Measurements from ENCODE around the gene THAP4.

THAP4 gene

GRCh38 chr2:241555711-241556110, 81.2 kb downstream of the THAP4 start:
- DNase-seq (ENCODE audit: low spot score in 2 of 2) (no peak), ATAC-seq (replicated peaks; ENCODE audit: extremely low read depth, poor library complexity, severe bottlenecking) (no peak)
- peaks cover 4% of the 10 kb centered on the region for H3K4me1 Mint-ChIP-seq
- no peaks in the 10 kb centered on the region for H3K9me3 Mint-ChIP-seq
- no peak overlapping the region for H3K27ac Mint-ChIP-seq (ENCODE audit: low read depth)
- peaks cover 61% of the 10 kb centered on the region for H3K27me3 Mint-ChIP-seq
- peaks cover 1% of the 10 kb centered on the region for H3K36me3 Mint-ChIP-seq (ENCODE audit: insufficient read depth)
- H3K4me3 Mint-ChIP-seq = no peak overlapping the region

DNA sequence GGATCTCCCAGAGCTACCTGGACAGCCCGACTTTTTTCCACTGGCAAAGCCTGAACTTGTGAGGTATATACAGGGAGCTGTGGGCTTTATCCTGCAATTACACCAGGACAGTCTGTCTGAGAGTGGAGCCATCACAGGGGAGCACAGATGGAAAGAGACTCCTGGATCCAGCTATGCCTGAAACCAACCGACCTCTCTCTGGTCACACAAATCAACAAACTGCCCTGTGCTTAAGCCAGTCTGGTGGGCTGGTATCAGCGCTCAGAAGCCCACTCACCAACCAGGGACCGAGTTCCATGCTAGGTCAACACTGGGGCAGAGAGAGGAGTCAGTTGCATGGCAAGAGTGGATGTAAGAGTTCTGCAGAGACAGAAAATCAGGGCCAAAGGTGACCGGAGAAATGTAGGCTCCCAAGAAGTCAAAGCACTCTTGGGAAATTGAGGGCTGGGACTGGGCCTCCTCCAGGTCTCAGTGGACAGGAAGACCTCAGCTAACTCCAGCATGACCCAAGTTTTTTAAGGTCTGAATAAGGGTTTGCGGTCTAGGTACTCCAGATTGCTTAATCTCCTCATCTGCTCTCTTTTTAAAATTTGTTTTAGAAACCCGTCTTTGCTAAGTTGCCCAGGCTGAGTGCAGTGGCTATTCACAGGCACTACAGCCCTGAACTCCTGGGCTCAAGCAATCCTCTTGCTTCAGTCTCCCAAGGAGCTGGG, 82.2 kb downstream of the THAP4 start:
- no peaks in the 10 kb centered on the region for H3K9me3 Mint-ChIP-seq
- H3K27me3 Mint-ChIP-seq = peaks cover 52% of the 10 kb centered on the region
- H3K27ac Mint-ChIP-seq (ENCODE audit: low read depth) = no peak overlapping the region
- H3K36me3 Mint-ChIP-seq (ENCODE audit: insufficient read depth) = peaks cover 1% of the 10 kb centered on the region
- ATAC-seq (replicated peaks; ENCODE audit: extremely low read depth, poor library complexity, severe bottlenecking) (no peak), DNase-seq (ENCODE audit: low spot score in 2 of 2) (no peak)
- H3K4me3 Mint-ChIP-seq = no peak overlapping the region
- peaks cover 4% of the 10 kb centered on the region for H3K4me1 Mint-ChIP-seq

DNA sequence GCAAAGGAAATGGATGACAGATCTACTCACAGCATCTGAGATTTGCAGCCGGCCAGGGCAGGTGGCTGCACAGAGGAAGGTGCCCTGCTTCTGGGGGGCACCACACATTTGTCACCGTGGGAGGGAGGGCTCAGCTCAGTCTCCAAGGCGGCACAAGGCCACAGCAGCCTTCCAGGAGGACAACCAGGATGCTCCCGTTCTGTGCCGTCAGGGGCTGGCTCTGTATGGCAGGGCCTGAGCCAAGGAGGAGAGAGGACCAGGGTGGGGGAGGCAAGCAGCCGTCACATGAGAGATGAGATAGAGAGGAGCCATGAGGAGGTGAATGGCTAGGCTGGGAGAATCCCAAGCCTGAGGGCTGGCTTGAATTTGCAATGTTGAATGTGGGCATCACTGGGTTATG, 83.0 kb downstream of the THAP4 start:
- no peak for DNase-seq (ENCODE audit: low spot score in 2 of 2)
- peaks cover 1% of the 10 kb centered on the region for H3K36me3 Mint-ChIP-seq (ENCODE audit: insufficient read depth)
- ATAC-seq (replicated peaks; ENCODE audit: extremely low read depth, poor library complexity, severe bottlenecking) = no peak
- H3K9me3 Mint-ChIP-seq = no peaks in the 10 kb centered on the region
- no peak overlapping the region for H3K4me3 Mint-ChIP-seq
- H3K4me1 Mint-ChIP-seq = peaks cover 4% of the 10 kb centered on the region
- H3K27me3 Mint-ChIP-seq = peaks cover 50% of the 10 kb centered on the region
- H3K27ac Mint-ChIP-seq (ENCODE audit: low read depth) = no peak overlapping the region

GRCh38 chr2:241553512-241553830, 83.5 kb downstream of the THAP4 start:
- no peak overlapping the region for H3K27ac Mint-ChIP-seq (ENCODE audit: low read depth)

GRCh38 chr2:241551998-241552737, 84.8 kb downstream of the THAP4 start:
- peaks cover 36% of the 10 kb centered on the region for H3K27me3 Mint-ChIP-seq
- ATAC-seq (replicated peaks; ENCODE audit: extremely low read depth, poor library complexity, severe bottlenecking) (no peak), DNase-seq (ENCODE audit: low spot score in 2 of 2) (no peak)
- H3K36me3 Mint-ChIP-seq (ENCODE audit: insufficient read depth) = peaks cover 1% of the 10 kb centered on the region
- no peak overlapping the region for H3K27ac Mint-ChIP-seq (ENCODE audit: low read depth)
- H3K9me3 Mint-ChIP-seq = no peaks in the 10 kb centered on the region
- H3K4me1 Mint-ChIP-seq = peaks cover 4% of the 10 kb centered on the region
- H3K4me3 Mint-ChIP-seq = no peak overlapping the region

More at GRCh38 chr2:241553512-241553830, 83.5 kb downstream of the THAP4 start:
- H3K4me3 Mint-ChIP-seq = no peak overlapping the region
- H3K9me3 Mint-ChIP-seq = no peaks in the 10 kb centered on the region
- peaks cover 49% of the 10 kb centered on the region for H3K27me3 Mint-ChIP-seq
- peaks cover 1% of the 10 kb centered on the region for H3K36me3 Mint-ChIP-seq (ENCODE audit: insufficient read depth)
- ATAC-seq (replicated peaks; ENCODE audit: extremely low read depth, poor library complexity, severe bottlenecking) = no peak
- DNase-seq (ENCODE audit: low spot score in 2 of 2) = no peak
- peaks cover 4% of the 10 kb centered on the region for H3K4me1 Mint-ChIP-seq

- DNase-seq (ENCODE audit: low spot score in 2 of 2) (no peak), ATAC-seq (replicated peaks; ENCODE audit: extremely low read depth, poor library complexity, severe bottlenecking) (no peak)
- Mint-ChIP-seq H3K9me3 (no peaks in the 10 kb centered on the region), H3K27me3 (peaks cover 32% of the 10 kb centered on the region), H3K4me3 (no peak overlapping the region), H3K27ac (ENCODE audit: low read depth) (no peak overlapping the region), H3K36me3 (ENCODE audit: insufficient read depth) (peaks cover 1% of the 10 kb centered on the region), H3K4me1 (peaks cover 4% of the 10 kb centered on the region)
These were observed 85.4 kb downstream of the THAP4 start for GRCh38 chr2:241551599-241551997.

DNA sequence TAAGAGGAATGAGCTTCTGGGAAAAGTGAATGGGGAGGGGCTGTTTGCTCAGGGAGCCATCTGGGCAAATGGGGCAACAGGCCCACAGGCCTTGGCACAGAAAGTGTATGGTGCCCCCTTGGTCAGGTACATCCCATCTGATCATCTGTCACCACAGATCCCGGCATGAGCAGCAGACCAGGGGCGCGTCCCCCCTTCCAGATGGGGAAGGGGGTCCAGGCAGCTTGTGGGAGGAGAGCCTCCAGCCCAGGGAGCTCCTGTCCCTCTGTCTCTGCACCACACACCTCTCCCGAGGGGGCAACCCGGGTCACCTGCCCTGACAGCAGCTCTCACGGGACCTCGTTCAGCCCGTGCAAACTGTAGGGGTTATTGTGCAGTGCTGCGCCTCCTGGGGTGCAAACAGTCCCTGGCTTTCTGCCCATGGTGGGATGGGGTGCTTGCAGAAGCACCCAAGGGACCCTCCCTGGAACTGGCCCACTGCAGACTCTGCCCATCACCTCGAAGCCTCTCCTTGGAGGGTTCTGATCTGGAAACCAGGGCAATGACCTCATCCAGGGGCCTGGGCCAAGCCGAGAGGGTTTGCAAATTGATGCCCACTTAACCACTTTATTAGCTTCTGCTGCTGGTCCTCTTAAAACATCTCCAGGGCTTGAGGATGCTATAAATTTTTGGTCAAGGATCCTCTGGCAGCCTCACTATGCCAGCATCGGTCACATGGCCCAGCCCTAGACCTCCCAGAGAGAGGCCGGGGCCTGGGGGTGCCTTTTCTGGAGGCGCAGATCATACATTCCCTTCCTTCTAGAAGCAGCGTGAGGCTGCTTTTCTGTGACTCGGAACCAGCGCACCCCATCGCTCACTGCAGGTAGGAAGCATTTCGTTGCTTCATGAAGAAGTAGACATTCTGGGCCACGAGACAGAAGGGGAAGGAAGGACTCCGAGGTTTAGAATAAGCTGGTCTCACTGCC, 86.1 kb downstream of the THAP4 start:
- Mint-ChIP-seq H3K4me3 (no peak overlapping the region), H3K36me3 (ENCODE audit: insufficient read depth) (peaks cover 1% of the 10 kb centered on the region), H3K4me1 (peaks cover 4% of the 10 kb centered on the region), H3K9me3 (no peaks in the 10 kb centered on the region), H3K27ac (ENCODE audit: low read depth) (no peak overlapping the region), H3K27me3 (peaks cover 32% of the 10 kb centered on the region)
- DNase-seq (ENCODE audit: low spot score in 2 of 2) (no peak), ATAC-seq (replicated peaks; ENCODE audit: extremely low read depth, poor library complexity, severe bottlenecking) (no peak)

DNA sequence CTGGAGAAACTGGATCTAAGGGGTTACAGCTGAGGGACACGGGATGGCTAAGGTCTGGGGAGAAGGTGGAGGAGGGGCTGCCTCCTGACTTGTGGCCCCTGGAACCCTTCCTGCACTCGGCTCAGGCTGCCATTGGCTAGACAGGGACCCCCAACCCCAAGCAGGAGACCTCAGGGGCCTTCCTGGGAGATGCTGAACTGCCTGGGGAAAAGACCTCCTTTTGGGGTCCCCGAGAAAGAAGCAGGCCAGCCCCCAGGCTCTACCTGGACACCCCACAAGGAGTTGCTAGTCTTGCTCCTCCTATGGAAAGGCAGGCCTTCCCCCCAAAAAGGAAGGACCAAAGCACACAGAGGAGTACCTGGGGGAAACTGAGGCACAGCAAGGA, 88.5 kb downstream of the THAP4 start:
- ATAC-seq (replicated peaks; ENCODE audit: extremely low read depth, poor library complexity, severe bottlenecking) (no peak), DNase-seq (ENCODE audit: low spot score in 2 of 2) (no peak)
- no peak overlapping the region for H3K4me3 Mint-ChIP-seq
- H3K27ac Mint-ChIP-seq (ENCODE audit: low read depth) = no peak overlapping the region
- no peaks in the 10 kb centered on the region for H3K36me3 Mint-ChIP-seq (ENCODE audit: insufficient read depth)
- H3K27me3 Mint-ChIP-seq = peaks cover 23% of the 10 kb centered on the region
- H3K9me3 Mint-ChIP-seq = no peaks in the 10 kb centered on the region
- H3K4me1 Mint-ChIP-seq = no peaks in the 10 kb centered on the region

DNA sequence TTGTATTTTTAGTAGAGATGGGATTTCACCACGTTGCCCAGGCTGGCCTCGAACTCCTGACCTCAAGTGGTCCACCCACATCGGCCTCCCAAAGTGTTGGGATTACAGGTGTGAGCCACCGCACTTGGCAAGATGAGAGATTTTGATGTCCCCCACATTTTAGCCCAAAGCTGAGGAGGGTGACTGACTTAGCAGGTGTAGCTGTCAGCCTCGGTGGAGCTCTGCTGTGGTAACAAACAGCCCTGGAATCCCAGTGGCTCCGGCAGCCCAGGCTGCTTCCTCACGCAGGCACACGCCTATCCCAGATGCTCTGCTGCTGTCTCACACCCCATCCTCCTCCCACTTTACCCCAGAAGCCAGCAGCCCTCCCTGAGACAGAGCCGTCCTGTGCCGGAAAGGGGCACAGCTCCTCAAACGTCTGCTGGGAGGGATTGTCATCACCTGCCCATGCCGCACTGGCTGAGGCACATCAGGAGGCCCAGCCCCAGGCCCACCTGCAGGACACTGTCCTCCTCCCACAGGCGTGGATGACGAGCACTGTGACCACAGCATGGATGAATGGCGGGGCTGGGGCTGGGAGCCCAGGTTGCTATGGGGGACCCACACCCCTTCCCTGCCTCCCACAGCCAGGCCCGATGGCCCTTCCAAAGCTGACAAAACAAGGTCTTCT, 89.0 kb downstream of the THAP4 start:
- Mint-ChIP-seq H3K9me3 (no peaks in the 10 kb centered on the region), H3K4me3 (no peak overlapping the region), H3K27me3 (peaks cover 18% of the 10 kb centered on the region), H3K36me3 (ENCODE audit: insufficient read depth) (no peaks in the 10 kb centered on the region), H3K4me1 (no peaks in the 10 kb centered on the region), H3K27ac (ENCODE audit: low read depth) (no peak overlapping the region)
- DNase-seq (ENCODE audit: low spot score in 2 of 2) = no peak
- ATAC-seq (replicated peaks; ENCODE audit: extremely low read depth, poor library complexity, severe bottlenecking) = no peak

GRCh38 chr2:241546771-241547498, 90.0 kb downstream of the THAP4 start:
- H3K36me3 Mint-ChIP-seq (ENCODE audit: insufficient read depth) = no peaks in the 10 kb centered on the region
- DNase-seq (ENCODE audit: low spot score in 2 of 2) (no peak), ATAC-seq (replicated peaks; ENCODE audit: extremely low read depth, poor library complexity, severe bottlenecking) (no peak)
- H3K4me1 Mint-ChIP-seq = no peaks in the 10 kb centered on the region
- no peaks in the 10 kb centered on the region for H3K9me3 Mint-ChIP-seq
- H3K4me3 Mint-ChIP-seq = no peak overlapping the region
- no peak overlapping the region for H3K27ac Mint-ChIP-seq (ENCODE audit: low read depth)
- H3K27me3 Mint-ChIP-seq = peaks cover 9% of the 10 kb centered on the region

- Mint-ChIP-seq H3K27me3 (peaks cover under 1% of the 10 kb centered on the region), H3K36me3 (ENCODE audit: insufficient read depth) (no peaks in the 10 kb centered on the region), H3K4me3 (no peak overlapping the region), H3K27ac (ENCODE audit: low read depth) (no peak overlapping the region), H3K9me3 (no peaks in the 10 kb centered on the region), H3K4me1 (no peaks in the 10 kb centered on the region)
- DNase-seq (ENCODE audit: low spot score in 2 of 2) (no peak), ATAC-seq (replicated peaks; ENCODE audit: extremely low read depth, poor library complexity, severe bottlenecking) (no peak)
These were observed 91.2 kb downstream of the THAP4 start for GRCh38 chr2:241545523-241546473.
